ENCODE data around the gene VPS26B. TPM values are rescaled to one million over a fixed set of nuclear protein-coding genes. Genes with fewer than 3 reads are reported as not detected.

Gene VPS26B
- total RNA-seq, 1 experiment from 2014 or later, result 29.3 TPM

GRCh38 chr11:134253188-134253993 lies 28.9 kb downstream of the VPS26B start, which contains the start of the genes ACAD8 and THYN1 (continued):
- TF ChIP-seq AR (CRISPR knock-in tag; IDR thresholded peaks at IDR 0.05), result no peak
- no peak for TF ChIP-seq FOXJ3 (CRISPR knock-in tag; IDR thresholded peaks at IDR 0.05; ENCODE audit: borderline replicate concordance)
- no peak for TF ChIP-seq IRF2 (CRISPR knock-in tag; IDR thresholded peaks at IDR 0.05; ENCODE audit: borderline replicate concordance, low read depth)
- peak; percentile 73 for TF ChIP-seq SP1 (CRISPR knock-in tag; conservative IDR thresholded peaks at IDR 0.05)
- TF ChIP-seq ZNF416 (CRISPR knock-in tag; IDR thresholded peaks at IDR 0.05), result no peak
- TF ChIP-seq NFYB (CRISPR knock-in tag; conservative IDR thresholded peaks at IDR 0.05; ENCODE audit: low read depth), result no peak
- TF ChIP-seq ZNF121 (CRISPR knock-in tag; IDR thresholded peaks at IDR 0.05), result no peak
- TF ChIP-seq NR2C2 (CRISPR knock-in tag; IDR thresholded peaks at IDR 0.05), result peak; percentile 74; the same call in 1 of the 2 replicates
- TF ChIP-seq, protein P1, sequence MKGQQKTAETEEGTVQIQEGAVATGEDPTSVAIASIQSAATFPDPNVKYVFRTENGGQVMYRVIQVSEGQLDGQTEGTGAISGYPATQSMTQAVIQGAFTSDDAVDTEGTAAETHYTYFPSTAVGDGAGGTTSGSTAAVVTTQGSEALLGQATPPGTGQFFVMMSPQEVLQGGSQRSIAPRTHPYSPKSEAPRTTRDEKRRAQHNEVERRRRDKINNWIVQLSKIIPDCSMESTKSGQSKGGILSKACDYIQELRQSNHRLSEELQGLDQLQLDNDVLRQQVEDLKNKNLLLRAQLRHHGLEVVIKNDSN (CRISPR knock-in tag; IDR thresholded peaks at IDR 0.05), result peak; percentile 54; the same call in 1 of the 2 replicates
- no peak for TF ChIP-seq ESRRA (CRISPR knock-in tag; IDR thresholded peaks at IDR 0.05; ENCODE audit: borderline replicate concordance)
- TF ChIP-seq, protein P2, sequence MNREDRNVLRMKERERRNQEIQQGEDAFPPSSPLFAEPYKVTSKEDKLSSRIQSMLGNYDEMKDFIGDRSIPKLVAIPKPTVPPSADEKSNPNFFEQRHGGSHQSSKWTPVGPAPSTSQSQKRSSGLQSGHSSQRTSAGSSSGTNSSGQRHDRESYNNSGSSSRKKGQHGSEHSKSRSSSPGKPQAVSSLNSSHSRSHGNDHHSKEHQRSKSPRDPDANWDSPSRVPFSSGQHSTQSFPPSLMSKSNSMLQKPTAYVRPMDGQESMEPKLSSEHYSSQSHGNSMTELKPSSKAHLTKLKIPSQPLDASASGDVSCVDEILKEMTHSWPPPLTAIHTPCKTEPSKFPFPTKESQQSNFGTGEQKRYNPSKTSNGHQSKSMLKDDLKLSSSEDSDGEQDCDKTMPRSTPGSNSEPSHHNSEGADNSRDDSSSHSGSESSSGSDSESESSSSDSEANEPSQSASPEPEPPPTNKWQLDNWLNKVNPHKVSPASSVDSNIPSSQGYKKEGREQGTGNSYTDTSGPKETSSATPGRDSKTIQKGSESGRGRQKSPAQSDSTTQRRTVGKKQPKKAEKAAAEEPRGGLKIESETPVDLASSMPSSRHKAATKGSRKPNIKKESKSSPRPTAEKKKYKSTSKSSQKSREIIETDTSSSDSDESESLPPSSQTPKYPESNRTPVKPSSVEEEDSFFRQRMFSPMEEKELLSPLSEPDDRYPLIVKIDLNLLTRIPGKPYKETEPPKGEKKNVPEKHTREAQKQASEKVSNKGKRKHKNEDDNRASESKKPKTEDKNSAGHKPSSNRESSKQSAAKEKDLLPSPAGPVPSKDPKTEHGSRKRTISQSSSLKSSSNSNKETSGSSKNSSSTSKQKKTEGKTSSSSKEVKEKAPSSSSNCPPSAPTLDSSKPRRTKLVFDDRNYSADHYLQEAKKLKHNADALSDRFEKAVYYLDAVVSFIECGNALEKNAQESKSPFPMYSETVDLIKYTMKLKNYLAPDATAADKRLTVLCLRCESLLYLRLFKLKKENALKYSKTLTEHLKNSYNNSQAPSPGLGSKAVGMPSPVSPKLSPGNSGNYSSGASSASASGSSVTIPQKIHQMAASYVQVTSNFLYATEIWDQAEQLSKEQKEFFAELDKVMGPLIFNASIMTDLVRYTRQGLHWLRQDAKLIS (CRISPR knock-in tag; IDR thresholded peaks at IDR 0.05; ENCODE audit: borderline replicate concordance), result no peak
- TF ChIP-seq ZBTB43 (CRISPR knock-in tag; IDR thresholded peaks at IDR 0.05), result peak; percentile 55; the same call in 1 of the 2 replicates
- TF ChIP-seq FOXK1 (CRISPR knock-in tag; IDR thresholded peaks at IDR 0.05), result peak; percentile 78; the same call in 1 of the 2 replicates
- TF ChIP-seq ZNF232 (CRISPR knock-in tag; IDR thresholded peaks at IDR 0.05), result 0 out of 2 replicates have a peak, but pooled peaks have one; percentile 63
- TF ChIP-seq GABPB1 (CRISPR knock-in tag; IDR thresholded peaks at IDR 0.05), result peak; percentile 43; the same call in 1 of the 2 replicates
- TF ChIP-seq ZNF396 (CRISPR knock-in tag; IDR thresholded peaks at IDR 0.05; ENCODE audit: borderline replicate concordance), result no peak
- TF ChIP-seq HMGA2 (CRISPR knock-in tag; IDR thresholded peaks at IDR 0.05), result no peak
- no peak for TF ChIP-seq ZNF532 (CRISPR knock-in tag; IDR thresholded peaks at IDR 0.05; ENCODE audit: borderline replicate concordance)
- no peak for TF ChIP-seq ZMAT4 (CRISPR knock-in tag; IDR thresholded peaks at IDR 0.05)
- no peak for TF ChIP-seq RELA (CRISPR knock-in tag; IDR thresholded peaks at IDR 0.05; ENCODE audit: borderline replicate concordance)
- peak; percentile 41; the same call in 1 of the 2 replicates for TF ChIP-seq SMAD3 (CRISPR knock-in tag; IDR thresholded peaks at IDR 0.05; ENCODE audit: borderline replicate concordance)
- TF ChIP-seq, protein P3, sequence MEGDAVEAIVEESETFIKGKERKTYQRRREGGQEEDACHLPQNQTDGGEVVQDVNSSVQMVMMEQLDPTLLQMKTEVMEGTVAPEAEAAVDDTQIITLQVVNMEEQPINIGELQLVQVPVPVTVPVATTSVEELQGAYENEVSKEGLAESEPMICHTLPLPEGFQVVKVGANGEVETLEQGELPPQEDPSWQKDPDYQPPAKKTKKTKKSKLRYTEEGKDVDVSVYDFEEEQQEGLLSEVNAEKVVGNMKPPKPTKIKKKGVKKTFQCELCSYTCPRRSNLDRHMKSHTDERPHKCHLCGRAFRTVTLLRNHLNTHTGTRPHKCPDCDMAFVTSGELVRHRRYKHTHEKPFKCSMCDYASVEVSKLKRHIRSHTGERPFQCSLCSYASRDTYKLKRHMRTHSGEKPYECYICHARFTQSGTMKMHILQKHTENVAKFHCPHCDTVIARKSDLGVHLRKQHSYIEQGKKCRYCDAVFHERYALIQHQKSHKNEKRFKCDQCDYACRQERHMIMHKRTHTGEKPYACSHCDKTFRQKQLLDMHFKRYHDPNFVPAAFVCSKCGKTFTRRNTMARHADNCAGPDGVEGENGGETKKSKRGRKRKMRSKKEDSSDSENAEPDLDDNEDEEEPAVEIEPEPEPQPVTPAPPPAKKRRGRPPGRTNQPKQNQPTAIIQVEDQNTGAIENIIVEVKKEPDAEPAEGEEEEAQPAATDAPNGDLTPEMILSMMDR (IDR thresholded peaks at IDR 0.05), result no peak
- TF ChIP-seq TP53 (CRISPR knock-in tag; IDR thresholded peaks at IDR 0.05), result peak; percentile 66; the same call in 1 of the 2 replicates
